Naive B cell (primary cell): Measurements from ENCODE around the gene POLR1E. TPM values are rescaled to one million over a fixed set of nuclear protein-coding genes. Genes with fewer than 3 reads are reported as not detected.
A peak's percentile ranks its signal among the peaks of the same experiment; 100 is the strongest.

ENCODE experiments used
- ATAC-seq, 2 donors: fragments of 150-1000 bp; cut with Tn5 transposase; 2 replicates each; pipeline ENCODE4 v1.10.0; 2021; ENCODE audit warnings: low read depth in 2 of 2, mild to moderate bottlenecking in 2 of 2, moderate library complexity in 2 of 2
- DNase-seq: peaks from one replicate; pipeline ENCODE4 v3.0.0; 2022
- H3K27ac Mint-ChIP-seq, 6 donors: one replicate each; pipeline ENCODE4 v1.8.0; 2020 to 2022; ENCODE audit warnings: mild to moderate bottlenecking in 6 of 6, mixed read lengths in 6 of 6, moderate library complexity in 5 of 6, inconsistent platforms in 2 of 6
- H3K27me3 Mint-ChIP-seq, 3 donors: one replicate each; pipeline ENCODE4 v1.8.0; 2021 to 2022; ENCODE audit warnings: mixed read lengths in 3 of 3, mild to moderate bottlenecking in 1 of 3
- H3K36me3 Mint-ChIP-seq, 2 donors: one replicate each; pipeline ENCODE4 v1.8.0; 2020 to 2022; ENCODE audit warnings: mixed read lengths in 2 of 2, inconsistent platforms in 1 of 2, mild to moderate bottlenecking in 1 of 2
- H3K4me1 Mint-ChIP-seq, 3 donors: one replicate each; pipeline ENCODE4 v1.8.0; 2020 to 2022; ENCODE audit warnings: mixed read lengths in 3 of 3, inconsistent platforms in 1 of 3, mild to moderate bottlenecking in 1 of 3, moderate library complexity in 1 of 3
- H3K4me3 Mint-ChIP-seq, 8 donors: one replicate each; pipeline ENCODE4 v1.8.0; 2020 to 2022; ENCODE audit warnings: mild to moderate bottlenecking in 8 of 8, mixed read lengths in 8 of 8, moderate library complexity in 8 of 8, inconsistent platforms in 2 of 8
- H3K9me3 Mint-ChIP-seq, 7 donors: one replicate each; pipeline ENCODE4 v1.8.0; 2020 to 2022; ENCODE audit warnings: mixed read lengths in 7 of 7, mild to moderate bottlenecking in 5 of 7, inconsistent platforms in 2 of 7, moderate library complexity in 1 of 7
- polyA plus RNA-seq, 6 donors: library from polyadenylated mRNA; unstranded; fragments of 300-500 nt; fragmentation: Illumina TruSeq; gene quantifications; one replicate each; pipeline ENCODE4 v1.2.3, GENCODE V29; 2021; ENCODE audit warnings: low read depth in 6 of 6

The POLR1E gene
- polyA plus RNA-seq, 6 donors from 2014 or later, result 5.5 to 15.8 (median 10.4) TPM

GRCh38 chr9:37538099-37538498 is 52.4 kb downstream of the POLR1E start:
- Mint-ChIP-seq H3K9me3 (no peaks in the 10 kb centered on the region), H3K36me3 (peaks cover 0 to 22% of the 10 kb centered on the region in 2 donors), H3K27me3 (no peaks in the 10 kb centered on the region), H3K27ac (no peak overlapping the region), H3K4me3 (no peak overlapping the region), H3K4me1 (peaks cover 10 to 24% (median 13%) of the 10 kb centered on the region in 3 donors)
- ATAC-seq (no peak), DNase-seq (no peak)

- H3K4me3 Mint-ChIP-seq, result no peak overlapping the region
- ATAC-seq, result peak; percentile 46 to 47
- peak overlapping the region in 1 of 6 donors; percentile 47 for H3K27ac Mint-ChIP-seq
- peaks cover 10 to 27% (median 13%) of the 10 kb centered on the region in 3 donors for H3K4me1 Mint-ChIP-seq
- no peaks in the 10 kb centered on the region for H3K27me3 Mint-ChIP-seq
- peaks cover 0 to 22% of the 10 kb centered on the region in 2 donors for H3K36me3 Mint-ChIP-seq
- H3K9me3 Mint-ChIP-seq, result no peaks in the 10 kb centered on the region
- no peak for DNase-seq
Measured at GRCh38 chr9:37539634-37540033, 53.9 kb downstream of the POLR1E start.

- peaks cover 12 to 27% (median 13%) of the 10 kb centered on the region in 3 donors for H3K4me1 Mint-ChIP-seq
- H3K4me3 Mint-ChIP-seq, result no peak overlapping the region
- H3K27ac Mint-ChIP-seq, result peak overlapping the region in 1 of 6 donors; percentile 47
- H3K27me3 Mint-ChIP-seq, result no peaks in the 10 kb centered on the region
- ATAC-seq (no peak), DNase-seq (no peak)
- no peaks in the 10 kb centered on the region for H3K9me3 Mint-ChIP-seq
- peaks cover 0 to 22% of the 10 kb centered on the region in 2 donors for H3K36me3 Mint-ChIP-seq
Measured at GRCh38 chr9:37540634-37541033, 54.9 kb downstream of the POLR1E start.

- H3K4me3 Mint-ChIP-seq, result no peak overlapping the region
- peaks cover 15 to 27% (median 17%) of the 10 kb centered on the region in 3 donors for H3K4me1 Mint-ChIP-seq
- DNase-seq (no peak), ATAC-seq (no peak)
- H3K36me3 Mint-ChIP-seq, result peaks cover 0 to 20% of the 10 kb centered on the region in 2 donors
- no peaks in the 10 kb centered on the region for H3K9me3 Mint-ChIP-seq
- peak overlapping the region in 1 of 6 donors; percentile 73 for H3K27ac Mint-ChIP-seq
- no peaks in the 10 kb centered on the region for H3K27me3 Mint-ChIP-seq
Measured at GRCh38 chr9:37541465-37541864, 55.7 kb downstream of the POLR1E start.

- Mint-ChIP-seq H3K27ac (peak overlapping the region in 1 of 6 donors; percentile 68), H3K27me3 (no peaks in the 10 kb centered on the region), H3K9me3 (peaks cover 0 to 2% (median 0%) of the 10 kb centered on the region in 7 donors), H3K4me3 (no peak overlapping the region), H3K36me3 (peaks cover 0 to 13% of the 10 kb centered on the region in 2 donors), H3K4me1 (peaks cover 20 to 33% (median 24%) of the 10 kb centered on the region in 3 donors)
- DNase-seq (no peak), ATAC-seq (no peak)
Measured at GRCh38 chr9:37542488-37542887, 56.7 kb downstream of the POLR1E start.

GRCh38 chr9:37542895-37543294 is 57.1 kb downstream of the POLR1E start:
- Mint-ChIP-seq H3K4me3 (peak overlapping the region in 1 of 8 donors; percentile 35), H3K36me3 (peaks cover 0 to 13% of the 10 kb centered on the region in 2 donors), H3K27me3 (no peaks in the 10 kb centered on the region), H3K4me1 (peaks cover 23 to 35% (median 27%) of the 10 kb centered on the region in 3 donors), H3K9me3 (peaks cover 0 to 2% (median 0%) of the 10 kb centered on the region in 7 donors), H3K27ac (peak overlapping the region in 1 of 6 donors; percentile 68)
- ATAC-seq (no peak), DNase-seq (no peak)

GRCh38 chr9:37543468-37543867 is 57.7 kb downstream of the POLR1E start:
- Mint-ChIP-seq H3K36me3 (peaks cover 0 to 13% of the 10 kb centered on the region in 2 donors), H3K27me3 (no peaks in the 10 kb centered on the region), H3K27ac (peak overlapping the region in 1 of 6 donors; percentile 52), H3K9me3 (peaks cover 0 to 2% (median 0%) of the 10 kb centered on the region in 7 donors), H3K4me1 (peaks cover 26 to 38% (median 29%) of the 10 kb centered on the region in 3 donors), H3K4me3 (no peak overlapping the region)
- no peak for DNase-seq
- ATAC-seq, result no peak

GRCh38 chr9:37547328-37547878 is 61.7 kb downstream of the POLR1E start:
- peaks cover 0 to 2% (median 0%) of the 10 kb centered on the region in 7 donors for H3K9me3 Mint-ChIP-seq
- no peak for DNase-seq
- H3K4me1 Mint-ChIP-seq, result peaks cover 29 to 33% (median 31%) of the 10 kb centered on the region in 3 donors
- H3K4me3 Mint-ChIP-seq, result peak overlapping the region in 1 of 8 donors; percentile 80
- H3K27me3 Mint-ChIP-seq, result no peaks in the 10 kb centered on the region
- peak overlapping the region in 2 of 6 donors; percentile 38 to 70 for H3K27ac Mint-ChIP-seq
- ATAC-seq, result peak; percentile 48 to 68
- peaks cover 0 to 6% of the 10 kb centered on the region in 2 donors for H3K36me3 Mint-ChIP-seq

- peaks cover 0 to 2% (median 0%) of the 10 kb centered on the region in 7 donors for H3K9me3 Mint-ChIP-seq
- peak overlapping the region in 2 of 6 donors; percentile 32 to 71 for H3K27ac Mint-ChIP-seq
- no peaks in the 10 kb centered on the region for H3K27me3 Mint-ChIP-seq
- ATAC-seq (no peak), DNase-seq (no peak)
- H3K4me1 Mint-ChIP-seq, result peaks cover 22 to 28% (median 25%) of the 10 kb centered on the region in 3 donors
- peak overlapping the region in 1 of 8 donors; percentile 5 for H3K4me3 Mint-ChIP-seq
- H3K36me3 Mint-ChIP-seq, result peaks cover 0 to 6% of the 10 kb centered on the region in 2 donors
Measured at GRCh38 chr9:37549527-37549926, 63.8 kb downstream of the POLR1E start.

GRCh38 chr9:37550781-37551180 is 65.0 kb downstream of the POLR1E start:
- H3K27ac Mint-ChIP-seq, result peak overlapping the region in 3 of 6 donors; percentile 49 to 62 (median 61)
- no peaks in the 10 kb centered on the region for H3K27me3 Mint-ChIP-seq
- H3K9me3 Mint-ChIP-seq, result peaks cover 0 to 2% (median 0%) of the 10 kb centered on the region in 7 donors
- ATAC-seq (no peak), DNase-seq (no peak)
- peaks cover 22 to 28% (median 22%) of the 10 kb centered on the region in 3 donors for H3K4me1 Mint-ChIP-seq
- peaks cover 0 to 6% of the 10 kb centered on the region in 2 donors for H3K36me3 Mint-ChIP-seq
- no peak overlapping the region for H3K4me3 Mint-ChIP-seq

- DNase-seq, result no peak
- no peak for ATAC-seq
- Mint-ChIP-seq H3K4me1 (peaks cover 20 to 24% (median 22%) of the 10 kb centered on the region in 3 donors), H3K27ac (no peak overlapping the region), H3K4me3 (no peak overlapping the region), H3K9me3 (peaks cover 0 to 2% (median 0%) of the 10 kb centered on the region in 7 donors), H3K27me3 (no peaks in the 10 kb centered on the region), H3K36me3 (peaks cover 0 to 6% of the 10 kb centered on the region in 2 donors)
Measured at GRCh38 chr9:37551468-37551867, 65.7 kb downstream of the POLR1E start.

- Mint-ChIP-seq H3K9me3 (peaks cover 0 to 2% (median 0%) of the 10 kb centered on the region in 7 donors), H3K36me3 (peaks cover 0 to 6% of the 10 kb centered on the region in 2 donors), H3K27ac (peak overlapping the region in 3 of 6 donors; percentile 6 to 45 (median 6)), H3K27me3 (no peaks in the 10 kb centered on the region), H3K4me1 (peaks cover 19 to 23% (median 22%) of the 10 kb centered on the region in 3 donors), H3K4me3 (no peak overlapping the region)
- ATAC-seq (peak in 1 of 2 donors; percentile 41), DNase-seq (no peak)
Measured at GRCh38 chr9:37551888-37552287, 66.1 kb downstream of the POLR1E start.
